SH-SY5Y (cell line): ENCODE measurements around the gene MIPEP.
A peak's percentile ranks its signal among the peaks of the same experiment; 100 is the strongest.

ENCODE experiments used
- GATA2 ChIP-seq: IDR thresholded peaks from 2 replicates; pipeline ENCODE4 v1.6.1; 2011; ENCODE audit warnings: mild to moderate bottlenecking, low read depth, low read length
- GATA3 ChIP-seq: IDR thresholded peaks from 2 replicates; pipeline ENCODE4 v1.6.1; 2011; ENCODE audit warnings: low read depth, mild to moderate bottlenecking, low read length, moderate library complexity

Gene MIPEP

GRCh38 chr13:23861310-23861709 is 27.9 kb downstream of the MIPEP start:
- no peak for TF ChIP-seq GATA3
- TF ChIP-seq GATA2, result no peak

- TF ChIP-seq GATA2 (peak; percentile 53; the same call in 1 of the 2 replicates), GATA3 (no peak)
These were observed 29.3 kb downstream of the MIPEP start for GRCh38 chr13:23859904-23860303.

- TF ChIP-seq GATA3, result no peak
- no peak for TF ChIP-seq GATA2
These were observed 29.7 kb downstream of the MIPEP start for GRCh38 chr13:23859455-23859854.

GRCh38 chr13:23858546-23858945 is 30.7 kb downstream of the MIPEP start:
- TF ChIP-seq GATA2 (no peak), GATA3 (no peak)

- TF ChIP-seq GATA2 (no peak), GATA3 (no peak)
These were observed 33.0 kb downstream of the MIPEP start for GRCh38 chr13:23856008-23856750.

GRCh38 chr13:23855360-23855759 is 33.8 kb downstream of the MIPEP start:
- TF ChIP-seq GATA3 (no peak), GATA2 (no peak)

GRCh38 chr13:23852351-23852750 is 36.8 kb downstream of the MIPEP start:
- TF ChIP-seq GATA3 (no peak), GATA2 (no peak)

GRCh38 chr13:23851106-23851505 is 38.1 kb downstream of the MIPEP start:
- TF ChIP-seq GATA2 (no peak), GATA3 (no peak)

GRCh38 chr13:23850134-23850533 is 39.1 kb downstream of the MIPEP start:
- TF ChIP-seq GATA3, result no peak
- TF ChIP-seq GATA2, result no peak

GRCh38 chr13:23849670-23850069 is 39.5 kb downstream of the MIPEP start:
- TF ChIP-seq GATA3 (no peak), GATA2 (no peak)

- TF ChIP-seq GATA2, result no peak
- no peak for TF ChIP-seq GATA3
These were observed 40.5 kb downstream of the MIPEP start for GRCh38 chr13:23848646-23849141.

GRCh38 chr13:23848019-23848418 is 41.2 kb downstream of the MIPEP start:
- TF ChIP-seq GATA2 (no peak), GATA3 (no peak)

GRCh38 chr13:23847497-23847896 is 41.7 kb downstream of the MIPEP start:
- TF ChIP-seq GATA3, result no peak; the same call in 1 of the 2 replicates
- peak; percentile 10; the same call in 1 of the 2 replicates for TF ChIP-seq GATA2

- TF ChIP-seq GATA3 (no peak), GATA2 (no peak)
These were observed 44.0 kb downstream of the MIPEP start for GRCh38 chr13:23845105-23845725.

- TF ChIP-seq GATA3 (no peak), GATA2 (no peak)
These were observed 45.1 kb downstream of the MIPEP start for GRCh38 chr13:23844132-23844531.
